Hepatocyte (in vitro differentiated cells): Measurements from ENCODE around the gene FIBP. TPM values are rescaled to one million over a fixed set of nuclear protein-coding genes. Genes with fewer than 3 reads are reported as not detected.

Source experiments
- DNase-seq: peaks from one replicate; pipeline ENCODE4 v3.0.0-alpha.2; 2016; ENCODE audit warnings: low spot score
- H2AFZ ChIP-seq: fragments of 200-600 bp; sonication (generic); 2 replicates; pipeline ENCODE4 v1.6.0; 2016; ENCODE audit warnings: antibody characterized with exemption, mild to moderate bottlenecking
- H3K27ac ChIP-seq: fragments of 200-600 bp; sonication (generic); 2 replicates; pipeline ENCODE4 v1.5.1; 2016; ENCODE audit warnings: mild to moderate bottlenecking
- H3K27me3 ChIP-seq: fragments of 200-600 bp; sonication (generic); 2 replicates; pipeline ENCODE4 v1.6.1; 2016
- H3K36me3 ChIP-seq: fragments of 200-600 bp; sonication (generic); replicated peaks from 2 replicates; pipeline ENCODE4 v1.5.1; 2016; ENCODE audit warnings: low read depth; ENCODE audit not compliant: insufficient read depth
- H3K4me1 ChIP-seq: fragments of 200-600 bp; sonication (generic); 2 replicates; pipeline ENCODE4 v1.5.1; 2016; ENCODE audit warnings: mild to moderate bottlenecking, moderate library complexity; ENCODE audit not compliant: insufficient read depth
- H3K4me2 ChIP-seq: fragments of 200-600 bp; sonication (generic); 2 replicates; pipeline ENCODE4 v1.6.0; 2016
- H3K4me3 ChIP-seq: fragments of 200-600 bp; sonication (generic); 2 replicates; pipeline ENCODE4 v1.5.1; 2016; ENCODE audit warnings: mild to moderate bottlenecking
- H3K79me2 ChIP-seq: fragments of 200-600 bp; sonication (generic); 2 replicates; pipeline ENCODE4 v1.6.0; 2017; ENCODE audit warnings: mild to moderate bottlenecking
- H3K9me2 ChIP-seq: fragments of 200-600 bp; sonication (generic); replicated peaks from 2 replicates; pipeline ENCODE4 v1.6.0; 2017; ENCODE audit warnings: mild to moderate bottlenecking; ENCODE audit not compliant: insufficient read depth
- H3K9me3 ChIP-seq: fragments of 200-600 bp; sonication (generic); 2 replicates; pipeline ENCODE4 v1.5.1; 2016; ENCODE audit warnings: low read depth, mild to moderate bottlenecking
- H4K20me1 ChIP-seq: fragments of 200-600 bp; sonication (generic); 2 replicates; pipeline ENCODE4 v1.6.0; 2016; ENCODE audit warnings: mild to moderate bottlenecking; ENCODE audit not compliant: insufficient read depth, poor library complexity, severe bottlenecking
- EZH2 ChIP-seq: fragments of 200-600 bp; sonication (generic); IDR thresholded peaks from 2 replicates; pipeline ENCODE4 v1.6.1; 2016; ENCODE audit warnings: antibody characterized with exemption, mild to moderate bottlenecking, borderline replicate concordance
- EZH2phosphoT487 ChIP-seq: fragments of 200-600 bp; sonication (generic); IDR thresholded peaks from one replicate; pipeline ENCODE4 v1.6.1; 2018; ENCODE audit warnings: antibody characterized with exemption, mild to moderate bottlenecking, low read depth, moderate library complexity; ENCODE audit not compliant: unreplicated experiment, severe bottlenecking
- whole genome bisulfite sequencing: methylation state at CpG from one replicate; pipeline ENCODE4 v1.1.6; 2016; ENCODE audit warnings: low lambda C conversion rate; ENCODE audit errors: missing lambda C conversion rate; 5-methylcytosine and 5-hydroxymethylcytosine counted together
- polyA plus RNA-seq: library from polyadenylated mRNA; unstranded; fragments of >200 nt; fragmentation: Nextera tagmentation; extraction: Ambion mirVana; gene quantifications from 2 replicates; pipeline ENCODE4 v1.2.1, GENCODE V29; 2016
- total RNA-seq: library from RNA; depleted of rRNA; stranded (reverse); fragments of >200 nt; gene quantifications from 2 replicates; pipeline ENCODE4 v1.2.3, GENCODE V29; 2014
- TF ChIP-seq, protein P1 (sequence below): fragments of 200-600 bp; sonication (generic); IDR thresholded peaks from 2 replicates; pipeline ENCODE4 v1.5.1; 2016; ENCODE audit warnings: antibody characterized with exemption, mild to moderate bottlenecking; ENCODE audit not compliant: poor library complexity

The FIBP gene
- 72.6 and 74.9 TPM in 2 replicates for total RNA-seq
- polyA plus RNA-seq, result 93.6 and 101 TPM in 2 replicates

DNA sequence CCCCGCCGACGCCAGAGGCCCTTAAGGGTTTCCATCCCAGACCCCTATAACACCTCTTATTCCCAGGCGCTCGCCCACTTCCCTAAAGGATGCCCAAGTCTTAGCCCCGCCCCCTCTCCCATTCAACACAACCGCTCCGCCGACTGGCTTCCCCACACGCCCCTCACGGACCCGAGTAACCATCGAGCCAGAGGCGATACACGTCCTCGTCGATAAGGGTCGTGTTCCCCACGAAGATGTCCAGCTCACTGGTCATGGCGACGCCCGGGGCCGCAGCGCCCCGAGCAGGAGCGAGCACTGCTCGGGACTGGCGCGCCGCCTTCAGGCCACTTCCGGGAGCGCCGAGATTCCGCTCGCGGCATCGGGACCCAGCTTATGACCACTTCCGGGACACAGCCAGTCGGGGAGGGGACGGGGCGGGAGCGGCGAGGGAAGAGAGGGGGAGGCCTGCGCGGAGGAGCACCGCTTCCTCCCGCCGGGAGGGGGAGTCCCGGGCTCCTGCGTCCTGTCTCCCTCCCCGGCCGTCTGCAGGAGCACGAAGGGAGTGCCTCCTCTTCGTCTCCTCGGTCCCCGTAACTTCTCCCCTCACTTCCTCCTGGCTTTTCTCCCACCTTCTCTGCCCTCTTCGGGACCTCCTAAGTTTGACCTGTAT is at the start of gene FIBP:
Gene FIBP (minus strand): TSS at position 309 of the 652 bp plus-strand sequence. CDS start 53 bp downstream, at position 256.
- peaks cover 32% of the 10 kb centered on the region for H3K79me2 ChIP-seq
- TF ChIP-seq, protein P1, sequence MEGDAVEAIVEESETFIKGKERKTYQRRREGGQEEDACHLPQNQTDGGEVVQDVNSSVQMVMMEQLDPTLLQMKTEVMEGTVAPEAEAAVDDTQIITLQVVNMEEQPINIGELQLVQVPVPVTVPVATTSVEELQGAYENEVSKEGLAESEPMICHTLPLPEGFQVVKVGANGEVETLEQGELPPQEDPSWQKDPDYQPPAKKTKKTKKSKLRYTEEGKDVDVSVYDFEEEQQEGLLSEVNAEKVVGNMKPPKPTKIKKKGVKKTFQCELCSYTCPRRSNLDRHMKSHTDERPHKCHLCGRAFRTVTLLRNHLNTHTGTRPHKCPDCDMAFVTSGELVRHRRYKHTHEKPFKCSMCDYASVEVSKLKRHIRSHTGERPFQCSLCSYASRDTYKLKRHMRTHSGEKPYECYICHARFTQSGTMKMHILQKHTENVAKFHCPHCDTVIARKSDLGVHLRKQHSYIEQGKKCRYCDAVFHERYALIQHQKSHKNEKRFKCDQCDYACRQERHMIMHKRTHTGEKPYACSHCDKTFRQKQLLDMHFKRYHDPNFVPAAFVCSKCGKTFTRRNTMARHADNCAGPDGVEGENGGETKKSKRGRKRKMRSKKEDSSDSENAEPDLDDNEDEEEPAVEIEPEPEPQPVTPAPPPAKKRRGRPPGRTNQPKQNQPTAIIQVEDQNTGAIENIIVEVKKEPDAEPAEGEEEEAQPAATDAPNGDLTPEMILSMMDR, result peak; percentile 84
- no peak for TF ChIP-seq EZH2
- no peaks in the 10 kb centered on the region for H3K9me3 ChIP-seq
- peak within 1 kb of the TSS; percentile 98 for H3K4me2 ChIP-seq
- no peaks in the 10 kb centered on the region for H3K36me3 ChIP-seq
- no peaks in the 10 kb centered on the region for H4K20me1 ChIP-seq
- peak within 1 kb of the TSS; percentile 84 for H2AFZ ChIP-seq
- H3K4me1 ChIP-seq, result peaks cover 43% of the 10 kb centered on the region
- no peaks in the 10 kb centered on the region for H3K27me3 ChIP-seq
- H3K4me3 ChIP-seq, result peak within 1 kb of the TSS; percentile 86
- H3K27ac ChIP-seq, result peak within 1 kb of the TSS; percentile 98
- DNase-seq, result peak; percentile 98
- under 1% methylated on average over 42 of the region's 57 CpGs for WGBS
- H3K9me2 ChIP-seq, result no peaks in the 10 kb centered on the region

DNA sequence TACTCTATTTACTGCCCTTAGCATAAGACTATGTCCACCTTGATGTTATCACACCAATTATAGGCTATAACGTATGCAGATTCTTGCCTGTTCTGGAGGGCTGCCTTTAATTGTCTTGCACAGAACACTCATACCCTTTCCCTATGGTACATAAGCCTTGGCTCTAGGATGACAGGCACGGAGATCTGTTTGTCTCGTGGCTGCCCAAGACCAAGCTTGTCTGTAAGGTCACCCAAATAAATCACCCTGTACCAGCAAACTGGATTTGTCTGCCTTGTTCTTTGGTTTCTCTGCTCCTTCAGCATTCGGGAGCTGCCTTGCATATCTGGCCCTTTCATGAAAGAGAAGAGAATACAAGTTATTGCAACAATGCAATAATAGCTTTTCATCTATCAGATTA is 49.5 kb upstream of the FIBP start:
- no peak for TF ChIP-seq EZH2phosphoT487
- TF ChIP-seq EZH2, result no peak
- TF ChIP-seq, protein P1, result no peak
- no peaks in the 10 kb centered on the region for H3K9me3 ChIP-seq
- H4K20me1 ChIP-seq, result no peaks in the 10 kb centered on the region
- H2AFZ ChIP-seq, result no peak overlapping the region
- no peak overlapping the region for H3K27ac ChIP-seq
- H3K4me3 ChIP-seq, result no peak overlapping the region
- peaks cover 9% of the 10 kb centered on the region for H3K27me3 ChIP-seq
- WGBS, result 53% methylated on average over 4 of the region's 4 CpGs
- H3K9me2 ChIP-seq, result no peaks in the 10 kb centered on the region
- H3K4me1 ChIP-seq, result no peaks in the 10 kb centered on the region
- no peaks in the 10 kb centered on the region for H3K36me3 ChIP-seq
- DNase-seq, result no peak
- no peak overlapping the region for H3K4me2 ChIP-seq
- no peaks in the 10 kb centered on the region for H3K79me2 ChIP-seq

DNA sequence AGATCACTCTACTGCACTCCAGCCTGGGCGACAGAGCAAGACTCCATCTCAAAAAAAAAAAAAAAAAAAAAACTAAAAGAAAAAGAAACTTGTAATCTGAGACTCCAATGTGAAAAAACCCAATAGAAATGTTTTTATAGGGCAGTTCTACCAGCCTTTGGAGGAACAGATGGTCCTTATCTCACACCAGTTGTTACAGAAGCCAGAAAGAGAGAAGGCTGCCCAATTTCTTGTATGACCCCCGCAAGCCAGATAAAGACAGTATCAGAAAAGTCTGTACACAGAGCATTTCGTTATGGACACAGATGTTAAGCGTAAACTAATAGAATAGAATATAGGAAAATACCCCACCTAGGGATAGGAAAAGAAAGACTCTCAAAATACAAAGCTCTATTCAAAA is 45.7 kb upstream of the FIBP start:
- Histone ChIP-seq H3K27ac (no peak overlapping the region), H3K79me2 (no peaks in the 10 kb centered on the region), H3K36me3 (no peaks in the 10 kb centered on the region), H2AFZ (no peak overlapping the region), H3K27me3 (peaks cover 9% of the 10 kb centered on the region), H3K4me3 (no peak overlapping the region), H4K20me1 (no peaks in the 10 kb centered on the region), H3K9me3 (no peaks in the 10 kb centered on the region), H3K4me1 (no peaks in the 10 kb centered on the region), H3K4me2 (no peak overlapping the region), H3K9me2 (no peaks in the 10 kb centered on the region)
- WGBS, result 61% methylated on average over 4 of the region's 4 CpGs
- DNase-seq, result no peak
- TF ChIP-seq EZH2phosphoT487 (no peak), EZH2 (no peak)
- TF ChIP-seq, protein P1, result no peak

DNA sequence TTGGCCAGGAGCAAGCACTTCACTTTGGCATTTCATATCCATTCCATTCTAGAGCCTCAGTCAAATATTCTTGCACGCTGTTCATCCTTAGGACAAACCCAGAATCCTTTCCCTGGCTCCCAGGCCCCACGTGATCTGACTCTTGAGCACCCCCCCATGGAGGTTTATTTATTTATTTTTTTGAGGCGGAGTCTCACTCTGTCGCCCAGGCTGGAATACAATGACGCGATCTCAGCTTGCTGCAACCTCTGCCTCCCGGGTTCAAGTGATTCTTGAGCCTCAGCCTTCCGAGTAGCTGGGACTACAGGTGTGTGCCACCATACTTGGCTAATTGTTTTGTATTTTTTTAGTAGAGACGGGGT is 44.3 kb upstream of the FIBP start:
- H3K4me2 ChIP-seq, result no peak overlapping the region
- peaks cover 2% of the 10 kb centered on the region for H3K27me3 ChIP-seq
- H3K9me3 ChIP-seq, result no peaks in the 10 kb centered on the region
- no peaks in the 10 kb centered on the region for H4K20me1 ChIP-seq
- no peaks in the 10 kb centered on the region for H3K79me2 ChIP-seq
- no peaks in the 10 kb centered on the region for H3K36me3 ChIP-seq
- H3K4me3 ChIP-seq, result no peak overlapping the region
- H3K9me2 ChIP-seq, result no peaks in the 10 kb centered on the region
- no peak for DNase-seq
- H2AFZ ChIP-seq, result no peak overlapping the region
- H3K27ac ChIP-seq, result no peak overlapping the region
- TF ChIP-seq, protein P1, result no peak
- TF ChIP-seq EZH2phosphoT487, result no peak
- TF ChIP-seq EZH2, result no peak
- 44% methylated on average over 9 of the region's 9 CpGs for WGBS
- no peaks in the 10 kb centered on the region for H3K4me1 ChIP-seq
